CD4-positive, CD25-positive, alpha-beta regulatory T cell (primary cell): Measurements from ENCODE around the gene MAL. TPM values are rescaled to one million over a fixed set of nuclear protein-coding genes. Genes with fewer than 3 reads are reported as not detected.

ENCODE experiments used
- ATAC-seq, 2 donors: fragments of 150-1000 bp; cut with Tn5 transposase; one replicate each; pipeline ENCODE4 v1.10.0; 2021; ENCODE audit warnings: low read depth in 2 of 2, moderate number of reproducible peaks in 2 of 2, moderate library complexity in 1 of 2
- DNase-seq, 3 donors: peaks; one replicate each; pipeline versions ENCODE4 v3.0.0 to v3.0.0-alpha.2; 2012 to 2022; ENCODE audit warnings: mixed read lengths in 1 of 3
- H3K27ac ChIP-seq: one replicate; pipeline ENCODE4 v1.7.0; 2013; ENCODE audit warnings: mild to moderate bottlenecking, low read length; ENCODE audit not compliant: insufficient read depth, poor library complexity, severe bottlenecking
- H3K27me3 ChIP-seq: one replicate; pipeline ENCODE4 v1.7.0; 2013; ENCODE audit warnings: low read length; ENCODE audit not compliant: control insufficient read depth, insufficient read depth
- H3K36me3 ChIP-seq: one replicate; pipeline ENCODE4 v1.7.0; 2013; ENCODE audit warnings: mild to moderate bottlenecking, low read length, moderate library complexity; ENCODE audit not compliant: control insufficient read depth, insufficient read depth
- H3K4me1 ChIP-seq: 2 replicates; pipeline ENCODE4 v1.7.0; 2013; ENCODE audit warnings: mild to moderate bottlenecking, low read length; ENCODE audit not compliant: insufficient read depth, control insufficient read depth, poor library complexity, severe bottlenecking
- H3K4me3 ChIP-seq: one replicate; pipeline ENCODE4 v1.7.0; 2013; ENCODE audit warnings: low read depth, mild to moderate bottlenecking, low read length, moderate library complexity
- H3K9me3 ChIP-seq, 2 experiments: 1 replicate in 1 of 2; 2 replicates in 1 of 2; pipeline ENCODE4 v1.7.0; 2013; ENCODE audit warnings: low read length in 2 of 2, mild to moderate bottlenecking in 1 of 2, moderate library complexity in 1 of 2; ENCODE audit not compliant: control insufficient read depth in 2 of 2
- H3K27ac Mint-ChIP-seq, 3 donors: one replicate each; pipeline ENCODE4 v1.8.0; 2020 to 2022; ENCODE audit warnings: mild to moderate bottlenecking in 3 of 3, mixed read lengths in 3 of 3, moderate library complexity in 2 of 3
- H3K27me3 Mint-ChIP-seq: one replicate; pipeline ENCODE4 v1.8.0; 2022; ENCODE audit warnings: mild to moderate bottlenecking, mixed read lengths
- H3K36me3 Mint-ChIP-seq: one replicate; pipeline ENCODE4 v1.8.0; 2020; ENCODE audit warnings: mixed read lengths
- H3K4me1 Mint-ChIP-seq, 4 donors: one replicate each; pipeline ENCODE4 v1.8.0; 2020 to 2022; ENCODE audit warnings: mixed read lengths in 4 of 4, mild to moderate bottlenecking in 1 of 4
- H3K4me3 Mint-ChIP-seq, 4 donors: one replicate each; pipeline ENCODE4 v1.8.0; 2020 to 2022; ENCODE audit warnings: mild to moderate bottlenecking in 4 of 4, mixed read lengths in 4 of 4, moderate library complexity in 3 of 4
- H3K9me3 Mint-ChIP-seq, 7 donors: one replicate each; pipeline ENCODE4 v1.8.0; 2020 to 2022; ENCODE audit warnings: mixed read lengths in 7 of 7, mild to moderate bottlenecking in 3 of 7, moderate library complexity in 2 of 7
- polyA plus RNA-seq, 4 donors: library from polyadenylated mRNA; unstranded; fragments of 300-500 nt; fragmentation: Illumina TruSeq; gene quantifications; one replicate each; pipeline ENCODE4 v1.2.3, GENCODE V29; 2021
- total RNA-seq: library from RNA; stranded (reverse); gene quantifications from one replicate; pipeline ENCODE4 v1.2.3, GENCODE V29; 2022

Gene MAL
- total and polyA plus RNA-seq, 5 donors from 2014 or later = 130 to 263 (median 191) TPM

- H3K27ac ChIP-seq = no peak overlapping the region
- no peaks in the 10 kb centered on the region for H3K4me1 ChIP-seq
- DNase-seq = no peak
- ATAC-seq = no peak
- H3K9me3 ChIP-seq = no peaks in the 10 kb centered on the region
- peaks cover 3% of the 10 kb centered on the region for H3K36me3 Mint-ChIP-seq
- peaks cover 12% of the 10 kb centered on the region for H3K27me3 Mint-ChIP-seq
- H3K36me3 ChIP-seq = no peaks in the 10 kb centered on the region
- no peaks in the 10 kb centered on the region for H3K9me3 Mint-ChIP-seq
- H3K4me1 Mint-ChIP-seq = peaks cover 0 to 12% (median 3%) of the 10 kb centered on the region in 4 donors
- H3K4me3 Mint-ChIP-seq = no peak overlapping the region
- H3K27me3 ChIP-seq = no peaks in the 10 kb centered on the region
- no peak overlapping the region for H3K4me3 ChIP-seq
- no peak overlapping the region for H3K27ac Mint-ChIP-seq
Measured at GRCh38 chr2:95001051-95001562, 24.4 kb upstream of the MAL start.

GRCh38 chr2:95001701-95002100 is 23.8 kb upstream of the MAL start:
- DNase-seq = no peak
- Histone ChIP-seq H3K9me3 (no peaks in the 10 kb centered on the region), H3K27ac (no peak overlapping the region), H3K27me3 (no peaks in the 10 kb centered on the region), H3K4me3 (no peak overlapping the region), H3K4me1 (no peaks in the 10 kb centered on the region), H3K36me3 (no peaks in the 10 kb centered on the region)
- H3K9me3 Mint-ChIP-seq = no peaks in the 10 kb centered on the region
- peaks cover 0 to 12% (median 3%) of the 10 kb centered on the region in 4 donors for H3K4me1 Mint-ChIP-seq
- H3K27ac Mint-ChIP-seq = no peak overlapping the region
- peaks cover 12% of the 10 kb centered on the region for H3K27me3 Mint-ChIP-seq
- H3K4me3 Mint-ChIP-seq = no peak overlapping the region
- H3K36me3 Mint-ChIP-seq = peaks cover 3% of the 10 kb centered on the region
- ATAC-seq = no peak

- Histone ChIP-seq H3K4me1 (no peaks in the 10 kb centered on the region), H3K36me3 (no peaks in the 10 kb centered on the region), H3K9me3 (no peaks in the 10 kb centered on the region), H3K27me3 (no peaks in the 10 kb centered on the region), H3K27ac (no peak overlapping the region), H3K4me3 (no peak overlapping the region)
- Mint-ChIP-seq H3K27ac (no peak overlapping the region), H3K4me3 (no peak overlapping the region), H3K27me3 (peaks cover 15% of the 10 kb centered on the region), H3K9me3 (no peaks in the 10 kb centered on the region), H3K4me1 (peaks cover 0 to 12% (median 3%) of the 10 kb centered on the region in 4 donors), H3K36me3 (peaks cover 3% of the 10 kb centered on the region)
- ATAC-seq (no peak), DNase-seq (no peak)
Measured at GRCh38 chr2:95002498-95002897, 23.0 kb upstream of the MAL start.

- Histone ChIP-seq H3K9me3 (no peaks in the 10 kb centered on the region), H3K4me3 (no peak overlapping the region), H3K27me3 (no peaks in the 10 kb centered on the region), H3K27ac (no peak overlapping the region), H3K36me3 (no peaks in the 10 kb centered on the region), H3K4me1 (no peaks in the 10 kb centered on the region)
- Mint-ChIP-seq H3K36me3 (peaks cover 3% of the 10 kb centered on the region), H3K27ac (peak overlapping the region in 2 of 3 donors; percentile 30 to 59), H3K4me1 (peaks cover 0 to 8% (median 3%) of the 10 kb centered on the region in 4 donors), H3K27me3 (peaks cover 17% of the 10 kb centered on the region), H3K4me3 (peak overlapping the region in 1 of 4 donors; percentile 48), H3K9me3 (peaks cover 0 to 2% (median 0%) of the 10 kb centered on the region in 7 donors)
- DNase-seq = no peak
- ATAC-seq = no peak
Measured at GRCh38 chr2:95004287-95004686, 21.2 kb upstream of the MAL start.

GRCh38 chr2:95004711-95005110 is 20.8 kb upstream of the MAL start:
- Histone ChIP-seq H3K4me1 (no peaks in the 10 kb centered on the region), H3K9me3 (no peaks in the 10 kb centered on the region), H3K27ac (no peak overlapping the region), H3K4me3 (no peak overlapping the region), H3K27me3 (no peaks in the 10 kb centered on the region), H3K36me3 (no peaks in the 10 kb centered on the region)
- peak in 1 of 2 donors; percentile 28 for ATAC-seq
- Mint-ChIP-seq H3K36me3 (peaks cover 3% of the 10 kb centered on the region), H3K27ac (peak overlapping the region in 2 of 3 donors; percentile 30 to 59), H3K9me3 (peaks cover 0 to 2% (median 0%) of the 10 kb centered on the region in 7 donors), H3K27me3 (peaks cover 17% of the 10 kb centered on the region), H3K4me1 (peaks cover 0 to 8% (median 3%) of the 10 kb centered on the region in 4 donors), H3K4me3 (peak overlapping the region in 1 of 4 donors; percentile 48)
- peak in 1 of 3 donors; percentile 18 for DNase-seq

DNA sequence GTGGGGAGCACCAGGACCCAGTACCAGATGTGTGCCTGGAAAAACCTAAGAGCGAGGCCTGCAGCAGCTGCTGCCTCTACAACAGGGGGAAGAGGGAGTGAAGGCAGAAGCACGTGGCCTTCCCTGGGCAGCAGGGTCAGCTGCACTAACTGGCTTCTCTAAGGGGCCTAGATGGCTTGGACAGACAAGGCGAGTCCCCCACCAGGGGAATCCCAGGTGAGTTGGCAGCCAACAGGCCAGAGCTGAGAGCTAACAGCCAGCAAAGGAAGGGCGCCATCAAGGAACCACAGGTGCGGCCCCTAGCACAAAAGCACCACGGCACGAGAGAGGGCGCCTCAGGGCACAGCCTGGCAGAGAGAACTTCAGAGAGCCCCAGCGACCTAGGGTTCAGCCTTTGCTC is 19.8 kb upstream of the MAL start:
- H3K4me1 ChIP-seq = no peaks in the 10 kb centered on the region
- no peak for ATAC-seq
- peaks cover 3% of the 10 kb centered on the region for H3K36me3 Mint-ChIP-seq
- no peak overlapping the region for H3K27ac ChIP-seq
- no peak overlapping the region for H3K4me3 ChIP-seq
- H3K4me3 Mint-ChIP-seq = no peak overlapping the region
- no peak overlapping the region for H3K27ac Mint-ChIP-seq
- H3K27me3 ChIP-seq = no peaks in the 10 kb centered on the region
- no peaks in the 10 kb centered on the region for H3K9me3 ChIP-seq
- DNase-seq = no peak
- peaks cover 0 to 8% (median 3%) of the 10 kb centered on the region in 4 donors for H3K4me1 Mint-ChIP-seq
- H3K36me3 ChIP-seq = no peaks in the 10 kb centered on the region
- H3K27me3 Mint-ChIP-seq = peaks cover 17% of the 10 kb centered on the region
- peaks cover 0 to 2% (median 0%) of the 10 kb centered on the region in 7 donors for H3K9me3 Mint-ChIP-seq

GRCh38 chr2:95006588-95006987 is 18.9 kb upstream of the MAL start:
- peaks cover 3% of the 10 kb centered on the region for H3K36me3 Mint-ChIP-seq
- Histone ChIP-seq H3K9me3 (no peaks in the 10 kb centered on the region), H3K4me1 (no peaks in the 10 kb centered on the region), H3K27ac (no peak overlapping the region), H3K27me3 (no peaks in the 10 kb centered on the region), H3K36me3 (no peaks in the 10 kb centered on the region), H3K4me3 (no peak overlapping the region)
- DNase-seq (no peak), ATAC-seq (no peak)
- H3K27me3 Mint-ChIP-seq = peaks cover 17% of the 10 kb centered on the region
- H3K4me3 Mint-ChIP-seq = no peak overlapping the region
- peaks cover 0 to 2% (median 0%) of the 10 kb centered on the region in 7 donors for H3K9me3 Mint-ChIP-seq
- no peak overlapping the region for H3K27ac Mint-ChIP-seq
- peaks cover 0 to 8% (median 3%) of the 10 kb centered on the region in 4 donors for H3K4me1 Mint-ChIP-seq

- no peak overlapping the region for H3K4me3 Mint-ChIP-seq
- no peaks in the 10 kb centered on the region for H3K4me1 ChIP-seq
- no peaks in the 10 kb centered on the region for H3K27me3 ChIP-seq
- no peak overlapping the region for H3K27ac Mint-ChIP-seq
- H3K4me3 ChIP-seq = no peak overlapping the region
- DNase-seq (no peak), ATAC-seq (no peak)
- peaks cover 17% of the 10 kb centered on the region for H3K27me3 Mint-ChIP-seq
- H3K27ac ChIP-seq = no peak overlapping the region
- peaks cover 0 to 2% (median 0%) of the 10 kb centered on the region in 7 donors for H3K9me3 Mint-ChIP-seq
- H3K36me3 ChIP-seq = no peaks in the 10 kb centered on the region
- no peaks in the 10 kb centered on the region for H3K36me3 Mint-ChIP-seq
- peaks cover 0 to 8% (median 3%) of the 10 kb centered on the region in 4 donors for H3K4me1 Mint-ChIP-seq
- H3K9me3 ChIP-seq = no peaks in the 10 kb centered on the region
Measured at GRCh38 chr2:95007031-95007609, 18.4 kb upstream of the MAL start.
